HG03025 (cell line): ENCODE measurements around the gene AGMO.
"Not testable (repeated sequence)": the region's sequence is repeated elsewhere in the genome, so short reads cannot be mapped to it uniquely, and the experiment has no call there.

Experiments used
- ATAC-seq: cut with Tn5 transposase; IDR thresholded peaks from one replicate; pipeline ENCODE4 v1.9.1; 2021; ENCODE audit warnings: mild to moderate bottlenecking, moderate library complexity; ENCODE audit not compliant: unreplicated experiment, low FRiP score

AGMO gene

GRCh38 chr7:15560968-15561367 lies 847 bp downstream of the AGMO start:
- ATAC-seq = no peak

DNA sequence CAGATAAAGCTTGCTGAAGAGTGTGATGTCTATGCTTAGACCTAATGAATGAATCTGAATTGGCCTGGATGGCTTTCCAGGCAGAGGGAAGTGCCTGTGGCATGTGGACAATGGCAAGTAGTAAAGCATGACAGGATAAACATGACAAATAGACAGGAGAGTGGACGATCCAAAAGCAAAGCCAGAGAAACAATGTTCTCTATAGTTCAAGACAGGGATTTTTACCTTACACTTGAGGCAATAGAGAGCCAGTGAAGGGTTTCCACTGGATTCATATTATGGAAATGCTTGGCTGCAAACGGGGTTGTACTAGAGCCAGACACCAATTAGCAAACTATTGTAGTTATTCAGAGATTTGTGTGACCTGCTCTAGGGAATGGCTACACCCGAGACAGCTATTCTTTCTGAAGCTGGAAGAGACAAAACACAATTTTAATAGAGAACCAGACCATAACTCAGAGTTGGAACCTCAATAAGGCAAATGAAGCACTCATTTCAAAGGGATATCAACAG lies 2.3 kb downstream of the AGMO start:
- ATAC-seq = no peak

GRCh38 chr7:15558756-15559155 lies 3.1 kb downstream of the AGMO start:
- no peak for ATAC-seq

- ATAC-seq = no peak
Observed at GRCh38 chr7:15557686-15558085, 4.1 kb downstream of the AGMO start.

DNA sequence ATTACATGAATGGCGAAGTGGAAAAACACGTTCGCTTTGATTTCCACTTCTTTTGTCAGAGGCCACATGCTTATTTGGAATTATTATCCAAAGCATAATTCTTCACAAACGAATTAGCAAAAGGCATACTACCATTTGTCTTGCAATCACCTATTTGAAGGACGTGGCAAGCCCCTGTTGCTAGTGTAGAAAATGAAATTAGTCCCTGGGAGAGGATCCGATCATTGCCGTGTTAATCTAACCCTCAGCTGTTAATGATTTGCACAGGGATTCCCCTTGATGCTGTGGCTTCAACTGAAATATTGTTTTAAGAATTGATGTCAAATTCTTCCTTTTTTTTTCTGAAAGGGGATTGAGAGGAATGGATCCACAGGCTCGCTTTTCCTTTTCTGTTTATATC lies 4.6 kb downstream of the AGMO start:
- ATAC-seq = no peak

DNA sequence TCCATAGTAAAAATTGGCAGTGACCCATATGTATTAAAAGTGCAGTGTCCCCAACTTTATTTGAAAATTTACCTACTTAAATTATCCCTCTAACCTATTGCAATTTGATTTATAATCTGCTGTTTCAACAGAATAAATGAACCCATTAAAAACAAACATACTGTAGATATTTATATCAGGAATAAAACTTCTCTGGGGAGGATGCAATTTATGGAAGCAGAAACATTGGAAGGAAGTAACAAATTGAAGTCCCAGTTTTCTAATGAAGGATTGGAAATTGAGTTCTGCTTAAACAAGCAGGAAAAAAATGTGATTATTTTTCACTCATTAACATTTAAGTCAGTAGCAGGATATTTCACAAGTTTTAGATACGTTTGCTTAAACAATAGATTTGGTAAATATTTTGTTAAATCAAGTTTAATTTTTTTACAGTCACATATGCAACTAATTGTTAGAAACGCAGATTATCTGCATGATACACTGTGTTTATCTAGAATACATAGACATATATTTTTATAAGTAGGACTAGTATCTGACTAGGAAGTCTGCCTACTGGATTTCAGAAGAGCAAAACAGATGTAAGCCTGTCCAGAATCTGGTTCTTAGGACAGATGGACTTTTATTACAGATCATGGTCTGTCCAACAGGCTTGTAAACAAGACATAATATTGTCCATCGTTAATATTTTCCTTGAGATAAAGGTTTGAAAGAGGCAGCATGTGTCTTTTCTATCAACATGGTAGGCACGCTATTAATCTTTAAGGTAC lies 5.3 kb downstream of the AGMO start:
- ATAC-seq = no peak

DNA sequence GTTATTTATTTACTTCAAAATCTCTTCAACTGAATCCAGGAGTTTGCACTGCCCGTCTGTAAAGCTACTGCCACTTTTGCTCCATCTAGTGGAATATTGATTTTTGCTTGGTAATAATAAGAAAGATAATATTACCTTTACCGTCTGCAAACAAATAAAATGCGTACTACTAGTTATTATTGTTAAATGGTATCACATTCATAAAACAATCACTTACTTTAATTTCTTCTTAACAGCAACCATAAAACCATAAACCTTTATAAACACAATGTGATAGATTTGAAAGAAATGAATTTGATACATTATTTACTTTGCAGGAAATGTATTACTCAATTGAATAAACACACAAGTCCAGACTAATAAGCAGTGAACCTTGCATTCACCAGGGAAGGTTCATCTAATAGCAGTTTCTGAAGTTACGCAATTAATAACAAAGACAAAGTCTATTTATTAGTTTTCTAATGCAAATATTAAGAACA lies 6.4 kb downstream of the AGMO start:
- no peak for ATAC-seq

- no peak for ATAC-seq
Observed at GRCh38 chr7:15554744-15555143, 7.1 kb downstream of the AGMO start.

DNA sequence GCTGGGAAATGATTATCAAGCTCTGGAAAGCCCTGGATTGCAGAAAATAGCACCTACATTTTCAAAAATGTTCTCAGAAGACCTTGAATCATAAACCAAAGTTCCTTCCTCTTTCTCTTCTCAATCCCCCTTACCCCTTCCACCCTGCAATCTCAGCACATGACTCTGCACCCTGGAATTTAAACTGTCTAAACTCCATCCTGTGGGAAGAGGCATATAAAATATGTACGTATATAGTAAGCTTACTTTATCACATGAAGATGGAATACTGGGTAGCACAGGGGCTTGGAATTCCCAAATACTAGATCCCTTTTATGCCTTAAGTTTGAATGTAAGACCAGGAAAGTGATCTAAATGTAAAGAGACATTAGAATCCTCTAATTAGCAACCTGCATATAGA lies 7.7 kb downstream of the AGMO start:
- no peak for ATAC-seq

GRCh38 chr7:15547320-15547719 lies 14.5 kb downstream of the AGMO start:
- not testable (repeated sequence) for ATAC-seq

DNA sequence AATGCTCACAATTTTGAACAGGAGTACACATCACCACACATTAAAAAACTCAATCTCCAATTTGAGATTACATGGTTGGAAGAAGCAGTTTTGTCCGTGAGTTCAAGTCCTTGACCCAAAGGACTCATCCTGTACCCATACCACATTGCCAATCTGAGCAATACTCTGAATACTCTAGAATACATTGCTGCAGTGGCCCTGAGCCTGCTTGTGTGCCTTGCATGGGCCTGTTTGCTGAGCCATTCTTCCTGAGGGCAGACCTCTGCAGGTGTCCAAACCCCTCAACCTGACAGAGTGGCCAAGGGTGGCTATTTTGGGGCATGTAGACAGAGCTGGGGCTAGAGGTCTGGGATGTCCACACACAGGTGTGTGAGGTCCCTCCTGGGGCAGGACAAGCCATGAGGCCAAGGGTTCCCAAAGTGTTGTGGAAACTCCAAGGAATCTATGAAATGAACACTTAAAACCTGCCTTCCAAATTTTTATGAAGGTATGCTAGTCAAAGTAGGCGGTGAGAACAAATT lies 15.5 kb downstream of the AGMO start:
- no peak for ATAC-seq

- no peak for ATAC-seq
Observed at GRCh38 chr7:15544050-15544449, 17.8 kb downstream of the AGMO start.

DNA sequence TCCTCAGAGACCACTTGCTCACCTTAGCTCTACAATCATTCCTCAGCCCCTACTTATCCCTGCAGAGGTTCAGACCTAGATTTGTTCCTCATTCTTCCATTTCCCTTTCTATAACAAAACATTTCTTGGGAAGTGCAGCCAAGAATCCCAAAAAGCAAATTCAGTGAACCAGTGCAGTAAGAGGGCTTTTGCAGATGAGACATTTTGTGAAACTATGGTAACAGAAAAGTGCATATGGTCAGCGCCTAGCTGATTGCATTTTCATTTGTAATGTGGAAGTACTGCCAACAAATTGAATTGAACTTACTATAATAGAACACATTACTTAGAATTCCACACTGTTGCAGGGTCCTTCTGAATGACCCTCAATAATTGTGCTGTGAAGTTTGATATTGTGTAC lies 18.6 kb downstream of the AGMO start:
- no peak for ATAC-seq

GRCh38 chr7:15527648-15528047 lies 34.2 kb downstream of the AGMO start:
- ATAC-seq = no peak

DNA sequence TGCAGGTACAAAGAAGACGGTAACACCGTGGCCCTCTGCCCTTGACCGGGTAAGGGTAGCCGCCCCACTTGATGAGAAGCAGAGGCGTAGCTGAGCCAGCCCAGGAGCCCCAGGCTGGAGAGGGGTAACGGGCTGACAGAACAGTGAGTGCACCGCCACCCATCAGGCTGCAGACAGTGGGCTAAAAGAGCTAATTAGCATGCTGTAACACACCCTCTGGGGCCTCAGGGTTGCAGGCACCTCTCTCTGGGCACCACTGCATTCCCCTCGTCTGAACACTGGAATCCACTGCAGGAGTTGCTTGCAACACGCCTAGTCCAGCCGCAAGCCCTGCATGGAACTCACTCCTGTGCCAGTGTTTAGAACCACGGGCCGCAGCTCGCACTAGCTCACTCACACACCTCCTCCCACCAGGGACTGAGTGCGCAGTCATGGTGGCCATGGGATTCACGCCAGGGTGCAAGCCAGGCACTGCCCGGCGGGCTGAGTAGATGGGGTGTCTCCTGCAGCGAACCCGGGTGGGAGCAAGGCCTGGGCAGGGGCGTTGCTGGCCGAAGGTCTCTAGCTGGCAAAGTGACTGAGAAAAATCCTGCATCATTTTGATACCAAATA lies 36.1 kb downstream of the AGMO start:
- no peak for ATAC-seq

- ATAC-seq = no peak
Observed at GRCh38 chr7:15524077-15524476, 37.7 kb downstream of the AGMO start.

DNA sequence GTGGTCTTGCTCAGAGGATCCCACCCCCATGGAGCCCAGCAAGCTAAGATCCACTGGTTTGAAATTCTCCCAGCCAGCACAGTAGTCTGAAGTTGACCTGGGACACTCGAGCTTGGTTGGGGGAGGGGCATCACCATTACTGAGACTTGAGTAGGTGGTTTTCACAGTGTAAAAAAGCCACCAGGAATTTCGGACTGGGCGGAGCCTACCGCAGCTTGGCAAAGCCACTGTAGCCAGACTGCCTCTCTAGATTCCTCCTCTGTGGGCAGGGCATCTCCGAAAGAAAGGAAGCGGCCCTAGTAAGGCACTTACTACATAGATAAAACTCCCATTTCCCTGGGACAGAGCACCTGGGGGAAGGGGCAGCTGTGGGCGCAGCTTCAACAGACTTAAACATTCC lies 44.0 kb downstream of the AGMO start:
- not testable (repeated sequence) for ATAC-seq

GRCh38 chr7:15515252-15515651 lies 46.6 kb downstream of the AGMO start:
- no peak for ATAC-seq

GRCh38 chr7:15508258-15508657 lies 53.6 kb downstream of the AGMO start:
- no peak for ATAC-seq

DNA sequence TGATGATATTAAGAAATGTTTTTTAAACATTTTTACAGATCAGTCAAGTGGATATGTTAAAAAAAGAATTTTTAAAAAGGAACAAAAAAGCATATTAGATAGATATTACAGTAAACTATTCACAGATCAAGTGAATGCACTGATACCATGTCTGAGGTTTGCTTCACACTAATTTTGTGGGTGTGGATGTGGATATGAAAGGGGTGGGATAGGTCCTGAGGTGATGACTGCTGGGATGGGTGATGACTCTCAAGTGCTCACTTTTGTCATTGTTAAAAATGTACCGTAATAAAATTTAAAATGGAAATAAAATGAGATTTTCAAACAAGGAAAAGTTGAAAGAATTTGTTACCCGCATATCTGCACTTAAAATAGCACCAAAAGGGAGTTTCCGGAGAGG lies 54.1 kb downstream of the AGMO start:
- ATAC-seq = no peak

DNA sequence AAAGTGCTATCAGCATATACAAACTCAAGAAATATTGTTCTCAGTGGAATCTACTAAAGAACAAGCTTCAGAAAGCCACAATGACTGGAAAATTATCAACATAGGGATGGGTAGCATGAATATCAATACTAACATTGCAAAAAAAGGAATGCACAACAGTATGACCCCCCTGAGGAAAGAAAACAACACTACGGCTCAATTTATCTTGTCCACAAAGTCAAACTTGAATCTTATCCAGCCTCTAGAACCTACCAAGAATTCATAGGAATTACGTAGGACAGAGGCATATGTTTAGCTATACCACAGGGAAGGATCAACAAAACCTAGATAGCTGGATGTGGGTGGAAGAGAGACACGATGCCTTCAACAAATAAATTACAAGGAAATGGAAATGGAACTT lies 54.6 kb downstream of the AGMO start:
- ATAC-seq = no peak

GRCh38 chr7:15505761-15506160 lies 56.1 kb downstream of the AGMO start:
- no peak for ATAC-seq
